GM23338 (cell line): Measurements from ENCODE around the gene QSOX1. TPM values are rescaled to one million over a fixed set of nuclear protein-coding genes. Genes with fewer than 3 reads are reported as not detected.

Source experiments
- ATAC-seq: fragments of 200-7000 bp; cut with Tn5 transposase; 3 replicates; pipeline ENCODE4 v1.9.1; 2020
- DNase-seq: peaks from one replicate; pipeline ENCODE4 v3.0.0-alpha.2; 2015; ENCODE audit warnings: low spot score
- H2AFZ ChIP-seq: fragments of 200-600 bp; sonication (generic); 2 replicates; pipeline ENCODE4 v1.8.0; 2016; ENCODE audit warnings: antibody characterized with exemption, mild to moderate bottlenecking, moderate library complexity
- H3F3A ChIP-seq: fragments of 200-600 bp; sonication (generic); replicated peaks from 2 replicates; pipeline ENCODE4 v1.8.0; 2017; ENCODE audit warnings: antibody characterized with exemption, mixed run types, low read depth
- H3K27ac ChIP-seq: fragments of 200-600 bp; sonication (generic); 2 replicates; pipeline ENCODE4 v1.6.1; 2016; ENCODE audit warnings: low read depth
- H3K27me3 ChIP-seq: fragments of 200-600 bp; sonication (generic); 2 replicates; pipeline ENCODE4 v1.8.0; 2016; ENCODE audit warnings: mild to moderate bottlenecking, mixed run types, moderate library complexity; ENCODE audit not compliant: insufficient read depth
- H3K36me3 ChIP-seq: fragments of 200-600 bp; sonication (generic); 2 replicates; pipeline ENCODE4 v1.8.0; 2016; ENCODE audit warnings: mild to moderate bottlenecking; ENCODE audit not compliant: insufficient read depth
- H3K4me1 ChIP-seq: fragments of 200-600 bp; sonication (generic); 2 replicates; pipeline ENCODE4 v1.8.0; 2016; ENCODE audit warnings: mild to moderate bottlenecking, moderate library complexity; ENCODE audit not compliant: insufficient read depth
- H3K4me2 ChIP-seq: fragments of 200-600 bp; sonication (generic); 2 replicates; pipeline ENCODE4 v1.7.1; 2017; ENCODE audit warnings: mixed run types
- H3K4me3 ChIP-seq: fragments of 200-600 bp; sonication (generic); 2 replicates; pipeline ENCODE4 v1.6.1; 2016; ENCODE audit warnings: mixed run types
- H3K79me2 ChIP-seq: fragments of 200-600 bp; sonication (generic); replicated peaks from 2 replicates; pipeline ENCODE4 v1.8.0; 2017; ENCODE audit warnings: mild to moderate bottlenecking; ENCODE audit not compliant: insufficient read depth
- H3K9me2 ChIP-seq: fragments of 200-600 bp; sonication (generic); 2 replicates; pipeline ENCODE4 v1.8.0; 2017; ENCODE audit not compliant: insufficient read depth
- H4K20me1 ChIP-seq: fragments of 200-600 bp; sonication (generic); replicated peaks from 2 replicates; pipeline ENCODE4 v1.8.0; 2017; ENCODE audit warnings: mild to moderate bottlenecking; ENCODE audit not compliant: insufficient read depth
- H3K27ac Mint-ChIP-seq: 2 replicates; pipeline ENCODE4 v1.8.0; 2020; ENCODE audit warnings: inconsistent platforms, mild to moderate bottlenecking, moderate library complexity, mixed read lengths
- H3K27me3 Mint-ChIP-seq: 3 replicates; pipeline ENCODE4 v1.8.0; 2022; ENCODE audit warnings: low read depth, mild to moderate bottlenecking, moderate library complexity, mixed read lengths, inconsistent platforms; ENCODE audit not compliant: insufficient read depth, poor library complexity
- H3K36me3 Mint-ChIP-seq: 3 replicates; pipeline ENCODE4 v1.8.0; 2021; ENCODE audit warnings: low read depth, mild to moderate bottlenecking, inconsistent platforms, moderate library complexity, mixed read lengths
- H3K4me1 Mint-ChIP-seq: 3 replicates; pipeline ENCODE4 v1.8.0; 2020; ENCODE audit warnings: mild to moderate bottlenecking, inconsistent platforms, mixed read lengths
- H3K4me3 Mint-ChIP-seq: 3 replicates; pipeline ENCODE4 v1.8.0; 2021; ENCODE audit warnings: moderate library complexity, mild to moderate bottlenecking, inconsistent platforms, mixed read lengths
- H3K9me3 Mint-ChIP-seq: 3 replicates; pipeline ENCODE4 v1.8.0; 2020; ENCODE audit warnings: moderate library complexity, mild to moderate bottlenecking, inconsistent platforms, mixed read lengths
- CREB1 ChIP-seq: fragments of 250-450 bp; sonication (Bioruptor Pico); IDR thresholded peaks from 2 replicates; pipeline ENCODE4 v1.5.0; 2020; ENCODE audit warnings: low read depth, mild to moderate bottlenecking, moderate library complexity
- CTCF ChIP-seq, 2 experiments: fragments of 200-600 bp in 1 of 2; sonication (generic) in 1 of 2; conservative IDR thresholded peaks; 2 replicates each; pipeline versions ENCODE4 v1.5.1 to v1.6.1; 2016 to 2017; ENCODE audit warnings: antibody characterized with exemption in 2 of 2, low read depth in 2 of 2, mild to moderate bottlenecking in 2 of 2, moderate library complexity in 1 of 2
- NANOG ChIP-seq: IDR thresholded peaks from 2 replicates; pipeline ENCODE4 v1.6.1; 2016; ENCODE audit warnings: antibody characterized with exemption, borderline replicate concordance
- polyA plus RNA-seq: library from polyadenylated mRNA; unstranded; fragments of >200 nt; fragmentation: Nextera tagmentation; extraction: Ambion mirVana; gene quantifications from 2 replicates; pipeline ENCODE4 v1.2.1, GENCODE V29; 2016
- total RNA-seq: library from RNA; depleted of rRNA; stranded (reverse); fragments of >200 nt; shearing (Covaris generic); gene quantifications from 2 replicates; pipeline ENCODE4 v1.2.3, GENCODE V29; 2014; rRNA removed

The QSOX1 gene
- total and polyA plus RNA-seq, 2 experiments from 2014 or later = 47.8 to 119 TPM

- Histone ChIP-seq H3K36me3 (no peaks in the 10 kb centered on the region), H3K4me3 (no peak overlapping the region), H2AFZ (peak overlapping the region; percentile 80; the same call in 1 of the 2 replicates), H3K79me2 (no peaks in the 10 kb centered on the region), H3K27me3 (no peaks in the 10 kb centered on the region), H4K20me1 (0 out of 2 replicates have a peak, but pooled peaks cover 3% of the 10 kb centered on the region), H3F3A (no peaks in the 10 kb centered on the region), H3K4me2 (no peak overlapping the region), H3K27ac (no peak overlapping the region), H3K9me2 (no peaks in the 10 kb centered on the region), H3K4me1 (peaks cover 12% of the 10 kb centered on the region)
- Mint-ChIP-seq H3K9me3 (no peaks in the 10 kb centered on the region; the same call in 2 of the 3 replicates), H3K27ac (no peak overlapping the region), H3K36me3 (no peaks in the 10 kb centered on the region; the same call in 2 of the 3 replicates), H3K27me3 (peaks cover 10% of the 10 kb centered on the region), H3K4me3 (no peak overlapping the region; the same call in 2 of the 3 replicates), H3K4me1 (peaks cover 50% of the 10 kb centered on the region)
- ATAC-seq (peak; percentile 42), DNase-seq (peak; percentile 93)
- TF ChIP-seq NANOG (no peak), CREB1 (CRISPR knock-in tag) (0 out of 2 replicates have a peak, but pooled peaks have one; percentile 7), CTCF (conservative IDR thresholded peaks at IDR 0.05; ENCODE audit: low read depth in 2 of 2) (peak; percentile 90 to 97)
These were observed 98.2 kb downstream of the QSOX1 start for GRCh38 chr1:180252638-180253536.

Other genes starting within 250 kb of the QSOX1 start
- gene CEP350, start 200.1 kb upstream of the QSOX1 start, total RNA-seq = 36.8 and 50.3 TPM in 2 replicates
- 19.1 and 23.4 TPM in 2 replicates for gene CEP350, start 200.1 kb upstream of the QSOX1 start, polyA plus RNA-seq
- 2.5 and 2.9 TPM in 2 replicates for gene LHX4, start 75.4 kb downstream of the QSOX1 start, total RNA-seq
- gene LHX4, start 75.4 kb downstream of the QSOX1 start, polyA plus RNA-seq = 1.2 and 1.4 TPM in 2 replicates